B cell (primary cell): ENCODE measurements around the gene CDCA7. TPM values are rescaled to one million over a fixed set of nuclear protein-coding genes. Genes with fewer than 3 reads are reported as not detected.

Experiments
- ATAC-seq: fragments of 200-7000 bp; cut with Tn5 transposase; one replicate; pipeline ENCODE4 v1.10.0; 2021; ENCODE audit warnings: low read depth, mild to moderate bottlenecking, moderate number of reproducible peaks, moderate library complexity
- CTCF ChIA-PET: fragments of 350-600 bp; sonication (Branson Sonifier 250); formaldehyde crosslinking; loops from one replicate; lab custom pipeline; 2021; ENCODE audit warnings: antibody characterized with exemption, inconsistent platforms; lab: Charles Lee
- POLR2A ChIA-PET: fragments of 350-600 bp; sonication (Branson Sonifier 250); formaldehyde crosslinking; loops from one replicate; lab custom pipeline; 2021; ENCODE audit warnings: antibody characterized with exemption; lab: Charles Lee
- DNase-seq: peaks from one replicate; pipeline ENCODE4 v3.0.0; 2013
- H2AFZ ChIP-seq: 2 replicates; pipeline ENCODE4 v1.6.1; 2012; ENCODE audit warnings: mild to moderate bottlenecking, low read depth, low read length; ENCODE audit not compliant: insufficient read depth, poor library complexity, severe bottlenecking
- H3K27ac ChIP-seq, 2 donors: 1 replicate in 1 of 2; 2 replicates in 1 of 2; pipeline ENCODE4 v1.5.1; 2012 to 2013; ENCODE audit warnings: low read length in 2 of 2, mild to moderate bottlenecking in 2 of 2, moderate library complexity in 1 of 2
- H3K27me3 ChIP-seq, 4 experiments: fragments of 200-600 bp in 1 of 4; sonication (generic) in 1 of 4; replicated peaks in 1 of 4; 1 replicate in 2 of 4; 2 replicates in 2 of 4; pipeline versions ENCODE4 v1.6.1 to v1.7.0; 2013 to 2016; ENCODE audit warnings: low read length in 3 of 4, mild to moderate bottlenecking in 2 of 4, mixed read lengths in 1 of 4, moderate library complexity in 1 of 4; ENCODE audit not compliant: insufficient read depth in 4 of 4, control insufficient read depth in 3 of 4; ENCODE audit errors: control extremely low read depth in 1 of 4
- H3K36me3 ChIP-seq, 2 experiments: replicated peaks in 1 of 2; 1 replicate in 1 of 2; 2 replicates in 1 of 2; pipeline versions ENCODE4 v1.6.1 to v1.7.1; 2013; ENCODE audit warnings: low read length in 1 of 2; ENCODE audit not compliant: insufficient read depth in 2 of 2, control insufficient read depth in 1 of 2; ENCODE audit errors: control extremely low read depth in 1 of 2, extremely low read depth in 1 of 2
- H3K4me1 ChIP-seq, 2 donors: fragments of 200-600 bp in 1 of 2; sonication (generic) in 1 of 2; 1 replicate in 1 of 2; 2 replicates in 1 of 2; pipeline versions ENCODE4 v1.5.1 to v1.6.1; 2013 to 2017; ENCODE audit warnings: low read length in 2 of 2; ENCODE audit not compliant: control insufficient read depth in 2 of 2, insufficient read depth in 2 of 2
- H3K4me2 ChIP-seq: replicated peaks from 2 replicates; pipeline ENCODE3; 2012; ENCODE audit warnings: mild to moderate bottlenecking, low read depth, low read length; ENCODE audit not compliant: poor library complexity, severe bottlenecking
- H3K4me3 ChIP-seq, 5 experiments: fragments of 200-600 bp in 1 of 5; sonication (generic) in 1 of 5; 1 replicate in 3 of 5; 2 replicates in 2 of 5; pipeline versions ENCODE4 v1.5.1 to v1.7.0; 2011 to 2016; ENCODE audit warnings: low read length in 4 of 5, mild to moderate bottlenecking in 4 of 5, low read depth in 2 of 5, control low read depth in 1 of 5, moderate library complexity in 1 of 5; ENCODE audit not compliant: insufficient read depth in 1 of 5; ENCODE audit errors: control extremely low read depth in 1 of 5, extremely low read depth in 1 of 5
- H3K79me2 ChIP-seq: fragments of 200-600 bp; sonication (generic); one replicate; pipeline ENCODE4 v1.6.0; 2016; ENCODE audit warnings: low read length; ENCODE audit not compliant: control insufficient read depth, insufficient read depth
- H3K9ac ChIP-seq: fragments of 200-600 bp; sonication (generic); 2 replicates; pipeline ENCODE4 v1.6.1; 2017; ENCODE audit warnings: mild to moderate bottlenecking, low read length, moderate library complexity
- H3K9me3 ChIP-seq, 3 donors: one replicate each; pipeline versions ENCODE4 v1.6.1 to v1.7.1; 2013; ENCODE audit warnings: low read length in 2 of 3; ENCODE audit not compliant: control insufficient read depth in 2 of 3, insufficient read depth in 1 of 3; ENCODE audit errors: control extremely low read depth in 1 of 3
- H4K20me1 ChIP-seq: 2 replicates; pipeline ENCODE4 v1.6.0; 2012; ENCODE audit warnings: mild to moderate bottlenecking, low read length; ENCODE audit not compliant: insufficient read depth, control insufficient read depth, poor library complexity, severe bottlenecking
- H3K27ac Mint-ChIP-seq: one replicate; pipeline ENCODE4 v1.8.0; 2021; ENCODE audit warnings: mixed read lengths
- H3K27me3 Mint-ChIP-seq: one replicate; pipeline ENCODE4 v1.8.0; 2021; ENCODE audit warnings: mixed read lengths
- H3K4me1 Mint-ChIP-seq: one replicate; pipeline ENCODE4 v1.8.0; 2021; ENCODE audit warnings: mixed read lengths
- H3K4me3 Mint-ChIP-seq: one replicate; pipeline ENCODE4 v1.8.0; 2021; ENCODE audit warnings: mixed read lengths
- H3K9me3 Mint-ChIP-seq: one replicate; pipeline ENCODE4 v1.8.0; 2022; ENCODE audit warnings: mixed read lengths; ENCODE audit not compliant: insufficient read depth
- CTCF ChIP-seq: fragments of 200-600 bp; IDR thresholded peaks from one replicate; pipeline ENCODE4 v1.8.0; 2022; ENCODE audit warnings: antibody characterized with exemption, mild to moderate bottlenecking
- EZH2 ChIP-seq: IDR thresholded peaks from 2 replicates; pipeline ENCODE4 v1.6.1; 2012; ENCODE audit warnings: borderline replicate concordance, low read depth, mild to moderate bottlenecking, moderate library complexity, low read length; ENCODE audit not compliant: insufficient read depth, poor library complexity, severe bottlenecking
- WGBS: methylation state at CpG from one replicate; pipeline ENCODE4 v1.1.5; 2013; ENCODE audit warnings: missing lambda C conversion rate; ENCODE audit not compliant: insufficient coverage; 5-methylcytosine and 5-hydroxymethylcytosine counted together
- intact Hi-C: fragments of 100-400 bp; cut with micrococcal nuclease; formaldehyde crosslinking; loops from one replicate; pipeline ENCODE4 v1.10.0; 2022
- polyA plus RNA-seq: library from polyadenylated mRNA; depleted of rRNA; stranded (reverse); fragments of >200 nt; gene quantifications from 2 replicates; pipeline ENCODE4 v1.2.3, GENCODE V29; 2012
- total RNA-seq, 2 donors: library from RNA; stranded (reverse); fragments of 120-200 nt in 1 of 2; gene quantifications; 1 replicate in 1 of 2; 2 replicates in 1 of 2; pipeline versions ENCODE4 v1.2.3 to v1.2.4, GENCODE V29; 2013 to 2022

Gene CDCA7
- total and polyA plus RNA-seq, 2 donors (not counting 1 experiment from before 2014, with no cell fraction given), result 2.4 to 3.2 TPM

DNA sequence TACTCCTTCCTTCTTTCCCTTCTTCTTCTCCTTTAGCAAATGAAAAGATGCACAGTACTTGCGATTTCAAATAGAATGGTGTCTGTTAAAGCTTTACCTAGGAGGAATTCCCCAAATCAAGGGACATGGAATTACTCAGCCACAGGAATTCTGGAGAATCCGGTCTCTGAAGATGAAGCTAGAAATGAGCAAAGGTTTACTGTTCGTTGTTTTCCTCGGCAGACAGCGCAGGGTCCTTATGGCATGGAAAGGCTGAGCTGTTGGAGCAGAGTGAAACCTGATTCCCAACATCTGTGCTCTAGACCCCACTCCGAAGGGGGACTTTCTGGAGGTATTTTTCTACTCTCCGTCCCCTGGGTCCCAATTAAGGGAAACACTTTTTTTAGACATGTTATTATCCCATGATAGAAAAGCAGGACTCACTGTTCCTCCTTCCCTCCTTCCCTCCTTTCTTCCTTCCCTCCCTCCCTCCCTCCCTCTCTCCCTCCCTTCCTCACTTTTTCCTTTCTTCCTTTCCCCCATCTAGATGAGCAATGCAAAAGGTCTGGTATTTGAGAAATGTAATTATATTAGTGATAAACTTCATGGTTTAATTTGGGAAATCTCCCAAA, 47.1 kb downstream of the CDCA7 start:
- POLR2A ChIA-PET, result no interaction called here
- TF ChIP-seq EZH2, result no peak
- no peak for TF ChIP-seq CTCF
- Histone ChIP-seq H3K4me1 (peaks cover 6 to 8% of the 10 kb centered on the region in 2 donors), H3K27me3 (peaks cover 0 to 40% (median 33%) of the 10 kb centered on the region in 4 experiments), H3K4me3 (no peak overlapping the region), H3K4me2 (no peak overlapping the region), H3K79me2 (no peaks in the 10 kb centered on the region), H3K9me3 (no peaks in the 10 kb centered on the region), H3K9ac (no peak overlapping the region), H3K27ac (no peak overlapping the region), H4K20me1 (no peaks in the 10 kb centered on the region), H2AFZ (no peak overlapping the region), H3K36me3 (no peaks in the 10 kb centered on the region)
- WGBS, result 16% methylated on average over 3 of the region's 7 CpGs
- Mint-ChIP-seq H3K27ac (no peak overlapping the region), H3K4me1 (peaks cover 4% of the 10 kb centered on the region), H3K9me3 (no peaks in the 10 kb centered on the region), H3K4me3 (no peak overlapping the region), H3K27me3 (peaks cover 62% of the 10 kb centered on the region)
- intact Hi-C loops, result loop anchor here (1.0 to 2.0 kb wide), 3 partner anchors 375 to 939 kb away; no protein-coding TSS in a partner anchor
- ATAC-seq (no peak), DNase-seq (peak; percentile 10)
- CTCF ChIA-PET, result interaction anchor here (0.9 to 6.4 kb wide), 16 partner anchors 7 to 1287 kb away, joined by 3 to 151 read pairs (median 6); no protein-coding TSS in a partner anchor

- H3K27ac Mint-ChIP-seq, result no peak overlapping the region
- intact Hi-C loops, result loop anchor here (1.0 to 2.0 kb wide), 3 partner anchors 375 to 939 kb away; no protein-coding TSS in a partner anchor
- TF ChIP-seq EZH2 (no peak), CTCF (peak; percentile 84)
- H3K79me2 ChIP-seq, result no peaks in the 10 kb centered on the region
- H3K27ac ChIP-seq, result no peak overlapping the region
- H4K20me1 ChIP-seq, result no peaks in the 10 kb centered on the region
- peak overlapping the region; percentile 34 for H3K4me2 ChIP-seq
- H3K4me1 Mint-ChIP-seq, result peaks cover 4% of the 10 kb centered on the region
- no peak overlapping the region for H3K9ac ChIP-seq
- CTCF ChIA-PET, result interaction anchor here (0.7 to 6.4 kb wide), 24 partner anchors 8 to 1286 kb away, joined by 3 to 151 read pairs (median 4); no protein-coding TSS in a partner anchor
- no peaks in the 10 kb centered on the region for H3K9me3 ChIP-seq
- no peaks in the 10 kb centered on the region for H3K9me3 Mint-ChIP-seq
- POLR2A ChIA-PET, result no interaction called here
- ATAC-seq, result peak; percentile 88
- no peak overlapping the region for H2AFZ ChIP-seq
- no peak overlapping the region for H3K4me3 ChIP-seq
- no peak overlapping the region for H3K4me3 Mint-ChIP-seq
- H3K36me3 ChIP-seq, result no peaks in the 10 kb centered on the region
- WGBS, result 7% methylated on average over 21 of the region's 21 CpGs
- peaks cover 0 to 40% (median 35%) of the 10 kb centered on the region in 4 experiments for H3K27me3 ChIP-seq
- peaks cover 58% of the 10 kb centered on the region for H3K27me3 Mint-ChIP-seq
- peaks cover 6 to 8% of the 10 kb centered on the region in 2 donors for H3K4me1 ChIP-seq
- DNase-seq, result peak; percentile 80
Observed at GRCh38 chr2:173402405-173402974, 47.8 kb downstream of the CDCA7 start.
